ENCODE results near the gene RAET1E.

Gene RAET1E

DNA sequence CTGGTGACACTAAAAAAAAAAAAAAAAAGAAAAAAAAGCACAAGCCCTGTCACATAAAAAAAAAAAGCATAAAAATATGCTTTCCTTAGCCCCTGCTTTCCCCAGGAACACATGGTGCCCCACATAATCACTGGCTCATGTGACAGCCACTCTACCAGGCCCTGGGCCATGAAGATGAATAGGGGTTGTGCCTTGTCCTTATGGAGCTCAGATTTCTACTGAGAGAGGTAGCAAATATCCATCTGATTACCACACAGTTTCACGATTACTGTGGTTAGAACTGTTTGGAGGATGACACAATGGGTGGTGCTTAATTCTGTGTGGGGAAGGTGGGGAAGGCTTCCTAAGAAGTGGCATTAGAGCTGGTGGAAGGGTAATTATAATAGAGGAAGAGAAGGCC lies 9.3 kb downstream of the RAET1E start:
- in situ Hi-C loops (cut with HindIII; ENCODE audit: low sequenced_read_pairs), result no loop called here
- TF ChIP-seq, protein P1, sequence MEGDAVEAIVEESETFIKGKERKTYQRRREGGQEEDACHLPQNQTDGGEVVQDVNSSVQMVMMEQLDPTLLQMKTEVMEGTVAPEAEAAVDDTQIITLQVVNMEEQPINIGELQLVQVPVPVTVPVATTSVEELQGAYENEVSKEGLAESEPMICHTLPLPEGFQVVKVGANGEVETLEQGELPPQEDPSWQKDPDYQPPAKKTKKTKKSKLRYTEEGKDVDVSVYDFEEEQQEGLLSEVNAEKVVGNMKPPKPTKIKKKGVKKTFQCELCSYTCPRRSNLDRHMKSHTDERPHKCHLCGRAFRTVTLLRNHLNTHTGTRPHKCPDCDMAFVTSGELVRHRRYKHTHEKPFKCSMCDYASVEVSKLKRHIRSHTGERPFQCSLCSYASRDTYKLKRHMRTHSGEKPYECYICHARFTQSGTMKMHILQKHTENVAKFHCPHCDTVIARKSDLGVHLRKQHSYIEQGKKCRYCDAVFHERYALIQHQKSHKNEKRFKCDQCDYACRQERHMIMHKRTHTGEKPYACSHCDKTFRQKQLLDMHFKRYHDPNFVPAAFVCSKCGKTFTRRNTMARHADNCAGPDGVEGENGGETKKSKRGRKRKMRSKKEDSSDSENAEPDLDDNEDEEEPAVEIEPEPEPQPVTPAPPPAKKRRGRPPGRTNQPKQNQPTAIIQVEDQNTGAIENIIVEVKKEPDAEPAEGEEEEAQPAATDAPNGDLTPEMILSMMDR (IDR thresholded peaks at IDR 0.05; ENCODE audit: low read depth, low read length, missing control alignments), result no peak
- no peak overlapping the region for H3K4me3 ChIP-seq (ENCODE audit: low read depth, low read length)
- no peak for DNase-seq (ENCODE audit: low read depth)

DNA sequence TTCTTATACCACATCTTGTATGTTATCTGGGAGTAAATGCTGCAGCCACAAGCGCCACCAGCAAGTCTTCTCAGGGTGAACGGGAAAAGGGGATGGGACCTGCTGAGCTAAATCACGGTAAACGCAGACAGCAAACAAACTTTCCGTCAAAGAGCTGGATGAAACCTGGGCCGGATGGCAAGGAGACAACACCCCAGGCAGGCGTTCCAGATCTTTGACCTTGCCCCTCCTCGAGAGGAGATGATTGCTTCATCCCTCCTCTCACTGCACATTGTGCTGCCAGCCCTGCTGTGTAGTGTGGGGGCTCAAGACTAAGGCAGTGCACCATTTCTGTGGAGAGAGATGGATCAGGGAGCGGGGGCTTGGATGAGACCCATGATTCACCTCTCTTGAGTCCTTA lies 9.8 kb downstream of the RAET1E start:
- in situ Hi-C loops (cut with HindIII; ENCODE audit: low sequenced_read_pairs), result no loop called here
- no peak for DNase-seq (ENCODE audit: low read depth)
- TF ChIP-seq, protein P1 (IDR thresholded peaks at IDR 0.05; ENCODE audit: low read depth, low read length, missing control alignments), result no peak
- no peak overlapping the region for H3K4me3 ChIP-seq (ENCODE audit: low read depth, low read length)

DNA sequence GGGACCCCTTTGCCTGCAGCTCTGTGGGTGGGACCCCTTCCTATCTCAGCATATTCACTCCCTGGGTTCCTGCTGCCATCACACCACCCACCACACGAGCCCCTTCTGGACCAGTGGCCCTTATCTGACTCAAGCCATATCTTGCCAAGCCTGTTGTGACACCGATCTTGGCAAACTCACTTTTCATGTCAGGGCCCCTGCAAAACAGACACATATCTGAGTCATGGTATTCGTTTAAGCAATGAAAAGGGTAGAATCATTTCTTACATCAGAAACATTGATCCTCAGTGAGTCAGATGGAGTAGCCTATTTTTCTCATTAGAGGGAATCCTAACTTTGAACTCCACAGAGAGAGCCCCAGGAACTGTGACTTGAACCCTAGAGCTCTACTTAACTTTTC lies 10.6 kb downstream of the RAET1E start:
- TF ChIP-seq, protein P1 (IDR thresholded peaks at IDR 0.05; ENCODE audit: low read depth, low read length, missing control alignments), result no peak
- no peak for DNase-seq (ENCODE audit: low read depth)
- in situ Hi-C loops (cut with HindIII; ENCODE audit: low sequenced_read_pairs), result no loop called here
- H3K4me3 ChIP-seq (ENCODE audit: low read depth, low read length), result no peak overlapping the region

DNA sequence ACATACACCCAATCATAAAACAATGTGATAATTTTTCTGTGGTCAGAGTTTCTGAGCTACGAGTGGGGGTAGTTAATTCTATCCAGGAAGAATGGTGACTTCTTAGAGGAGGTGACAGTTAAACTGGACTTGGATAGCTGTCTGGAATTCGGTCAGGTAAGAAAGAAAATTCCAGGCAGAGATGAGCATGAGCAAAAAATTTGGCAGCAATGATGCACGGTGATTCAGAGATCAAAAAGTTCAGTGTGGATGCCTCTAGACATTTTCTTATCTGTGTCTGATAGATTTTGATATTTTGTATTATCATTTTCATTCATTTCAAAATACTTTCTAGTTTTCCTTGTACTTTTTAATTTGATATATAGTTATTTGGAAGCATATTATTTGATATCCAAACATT lies 12.0 kb downstream of the RAET1E start:
- TF ChIP-seq, protein P1 (IDR thresholded peaks at IDR 0.05; ENCODE audit: low read depth, low read length, missing control alignments), result no peak
- in situ Hi-C loops (cut with HindIII; ENCODE audit: low sequenced_read_pairs), result no loop called here
- DNase-seq (ENCODE audit: low read depth), result no peak
- H3K4me3 ChIP-seq (ENCODE audit: low read depth, low read length), result no peak overlapping the region

DNA sequence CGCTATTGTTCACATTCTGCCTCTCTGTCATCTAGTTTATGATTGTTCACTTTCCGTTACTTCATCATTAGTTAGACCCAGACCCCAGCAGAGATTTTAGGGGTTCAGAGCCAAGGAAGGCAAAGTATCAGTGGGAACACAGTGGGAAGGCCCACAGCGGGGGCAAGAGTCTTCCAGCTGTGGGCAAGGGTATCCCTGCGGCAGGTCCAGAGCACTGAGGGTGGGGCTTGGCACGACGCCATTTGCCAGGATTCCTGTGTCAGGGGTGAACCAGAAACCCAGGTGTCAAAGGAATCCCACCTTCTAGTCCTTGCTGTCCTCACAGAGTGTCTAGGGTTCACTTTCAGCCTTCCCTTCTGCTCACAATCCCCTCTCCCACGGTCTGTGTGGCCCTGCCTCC lies 13.3 kb downstream of the RAET1E start:
- DNase-seq (ENCODE audit: low read depth), result no peak
- no peak overlapping the region for H3K4me3 ChIP-seq (ENCODE audit: low read depth, low read length)
- in situ Hi-C loops (cut with HindIII; ENCODE audit: low sequenced_read_pairs), result no loop called here
- TF ChIP-seq, protein P1 (IDR thresholded peaks at IDR 0.05; ENCODE audit: low read depth, low read length, missing control alignments), result no peak

DNA sequence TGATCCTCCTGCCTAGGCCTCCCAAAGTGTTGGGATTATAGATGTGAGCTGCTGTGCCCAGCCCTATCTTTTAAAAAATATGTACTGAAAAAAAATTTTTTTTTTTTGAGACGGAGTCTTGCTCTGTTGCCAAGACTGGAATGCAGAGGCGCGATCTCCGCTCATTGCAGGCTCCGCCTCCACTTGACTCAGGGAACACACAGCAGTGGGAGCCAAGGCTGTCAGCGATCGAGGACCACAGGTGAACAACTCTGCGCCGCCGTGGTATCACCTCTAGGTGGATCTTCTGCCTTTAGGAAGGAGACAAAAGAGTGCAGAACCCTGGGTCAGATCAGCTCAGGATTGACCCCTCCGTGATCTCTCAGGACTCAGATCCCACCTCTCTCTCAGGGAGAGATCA lies 13.7 kb downstream of the RAET1E start:
- in situ Hi-C loops (cut with HindIII; ENCODE audit: low sequenced_read_pairs), result no loop called here
- no peak for DNase-seq (ENCODE audit: low read depth)

More for the DNA sequence above, 13.7 kb downstream of the RAET1E start:
- H3K4me3 ChIP-seq (ENCODE audit: low read depth, low read length), result no peak overlapping the region
- TF ChIP-seq, protein P1 (IDR thresholded peaks at IDR 0.05; ENCODE audit: low read depth, low read length, missing control alignments), result no peak
